ENCODE measurements around the gene PTGES2. TPM values are rescaled to one million over a fixed set of nuclear protein-coding genes. Genes with fewer than 3 reads are reported as not detected.

Gene PTGES2
- total and polyA plus RNA-seq, 9 of the 15 experiments (the other 6 are each of a cell fraction or from before 2014, with no cell fraction given) = 2.4 to 196 (median 90.1) TPM

- peak overlapping the region; percentile 53 for H2AFZ ChIP-seq (ENCODE audit: low read depth, low read length)
- H3K9me3 ChIP-seq (replicated peaks; ENCODE audit: control insufficient read depth, insufficient read depth, low read depth, low read length) = no peaks in the 10 kb centered on the region
- no peaks in the 10 kb centered on the region for H3K27me3 ChIP-seq (ENCODE audit: control insufficient read depth in 2 of 2, insufficient read depth in 2 of 2, low read length in 2 of 2)
- peak overlapping the region; percentile 21; the same call in 2 of the 3 replicates for H3K27ac ChIP-seq (ENCODE audit: extremely low read depth, low read depth, low read length)
- H3K4me3 ChIP-seq = no peak overlapping the region
- peak overlapping the region; percentile 41 for H3K4me2 ChIP-seq (ENCODE audit: insufficient read depth, low read length)
- H3K4me1 ChIP-seq (replicated peaks in 1 of 2; ENCODE audit: control insufficient read depth in 2 of 2, insufficient read depth in 2 of 2, low read length in 2 of 2) = peaks cover 17 to 39% of the 10 kb centered on the region in 2 experiments
- CTCF ChIA-PET (ENCODE audit: low intra/inter-chr PET ratio) = interaction anchor here (0.8 kb wide), 1 partner anchor 19 kb away, joined by 3 read pairs; no protein-coding TSS in a partner anchor
- in situ Hi-C loops (cut with MboI) (no loop called here), intact Hi-C loops (cut with micrococcal nuclease) (no loop called here)
- H3K79me2 ChIP-seq (ENCODE audit: control insufficient read depth, insufficient read depth, low read length) = no peaks in the 10 kb centered on the region
- FAIRE-seq = peak; percentile 48
- H3K9me1 ChIP-seq (ENCODE audit: control insufficient read depth, insufficient read depth, low read length) = no peaks in the 10 kb centered on the region
- peak; percentile 21 for ATAC-seq
- BruUV-seq (replicated peaks) = no TSS peak
- no peaks in the 10 kb centered on the region for H3K36me3 ChIP-seq (ENCODE audit: control insufficient read depth, insufficient read depth, low read length)
- peak overlapping the region in 1 of 2 experiments; percentile 46; a peak in 3 of 4 replicates for H3K9ac ChIP-seq (ENCODE audit: insufficient read depth in 1 of 2, low read depth in 2 of 2, low read length in 2 of 2)
- 31% methylated on average over 7 of the region's 8 CpGs for WGBS (ENCODE audit: insufficient coverage, low coverage, missing lambda C conversion rate)
- POLR2A ChIA-PET = interaction anchor here (0.6 to 1.5 kb wide), 4 partner anchors 9 to 960 kb away, joined by 3 to 4 read pairs (median 4); no protein-coding TSS in a partner anchor
- DNase-seq (ENCODE audit: extremely low read depth in 1 of 4, low spot score in 3 of 4) = peak in 3 of 4 experiments; percentile 41 to 49 (median 47)
- H4K20me1 ChIP-seq (replicated peaks; ENCODE audit: control insufficient read depth, insufficient read depth, low read length) = no peaks in the 10 kb centered on the region
- TF ChIP-seq TCF3 (CRISPR knock-in tag; IDR thresholded peaks at IDR 0.05) (peak; percentile 57), ZNF354B (CRISPR knock-in tag; IDR thresholded peaks at IDR 0.05) (no peak), MED1 (CRISPR knock-in tag; IDR thresholded peaks at IDR 0.05; ENCODE audit: borderline replicate concordance) (no peak), ZNF766 (CRISPR knock-in tag; conservative IDR thresholded peaks at IDR 0.05) (no peak), MTA2 (IDR thresholded peaks at IDR 0.05; ENCODE audit: low read depth) (peak; percentile 43; the same call in 1 of the 2 replicates), XRCC5 (IDR thresholded peaks at IDR 0.05; ENCODE audit: low read depth, low read length) (no peak), PTBP1 (IDR thresholded peaks at IDR 0.05; ENCODE audit: low read depth, low read length) (no peak), ZNF644 (tag; IDR thresholded peaks at IDR 0.05; ENCODE audit: low read depth) (no peak), TFAM (CRISPR knock-in tag; conservative IDR thresholded peaks at IDR 0.05) (no peak), NFIC (IDR thresholded peaks at IDR 0.05) (0 out of 2 replicates have a peak, but pooled peaks have one; percentile 3), NR2F6 (CRISPR knock-in tag; IDR thresholded peaks at IDR 0.05) (no peak), SREBF1 (IDR thresholded peaks at IDR 0.05; ENCODE audit: borderline replicate concordance, low read depth, low read length) (no peak), XRCC3 (IDR thresholded peaks at IDR 0.05) (no peak), KAT7 (CRISPR knock-in tag; IDR thresholded peaks at IDR 0.05; ENCODE audit: borderline replicate concordance) (no peak), BRD9 (IDR thresholded peaks at IDR 0.05; ENCODE audit: low read depth, partially characterized antibody) (no peak), ZBTB8A (IDR thresholded peaks at IDR 0.05; ENCODE audit: partially characterized antibody) (no peak), SMAD1 (IDR thresholded peaks at IDR 0.05; ENCODE audit: low read depth, low read length, partially characterized antibody) (no peak), PRMT5 (CRISPR knock-in tag; IDR thresholded peaks at IDR 0.05) (no peak), SUPT5H (IDR thresholded peaks at IDR 0.05) (no peak), GABPB2 (CRISPR knock-in tag; conservative IDR thresholded peaks at IDR 0.05) (no peak)
- TF ChIP-seq, protein P1, sequence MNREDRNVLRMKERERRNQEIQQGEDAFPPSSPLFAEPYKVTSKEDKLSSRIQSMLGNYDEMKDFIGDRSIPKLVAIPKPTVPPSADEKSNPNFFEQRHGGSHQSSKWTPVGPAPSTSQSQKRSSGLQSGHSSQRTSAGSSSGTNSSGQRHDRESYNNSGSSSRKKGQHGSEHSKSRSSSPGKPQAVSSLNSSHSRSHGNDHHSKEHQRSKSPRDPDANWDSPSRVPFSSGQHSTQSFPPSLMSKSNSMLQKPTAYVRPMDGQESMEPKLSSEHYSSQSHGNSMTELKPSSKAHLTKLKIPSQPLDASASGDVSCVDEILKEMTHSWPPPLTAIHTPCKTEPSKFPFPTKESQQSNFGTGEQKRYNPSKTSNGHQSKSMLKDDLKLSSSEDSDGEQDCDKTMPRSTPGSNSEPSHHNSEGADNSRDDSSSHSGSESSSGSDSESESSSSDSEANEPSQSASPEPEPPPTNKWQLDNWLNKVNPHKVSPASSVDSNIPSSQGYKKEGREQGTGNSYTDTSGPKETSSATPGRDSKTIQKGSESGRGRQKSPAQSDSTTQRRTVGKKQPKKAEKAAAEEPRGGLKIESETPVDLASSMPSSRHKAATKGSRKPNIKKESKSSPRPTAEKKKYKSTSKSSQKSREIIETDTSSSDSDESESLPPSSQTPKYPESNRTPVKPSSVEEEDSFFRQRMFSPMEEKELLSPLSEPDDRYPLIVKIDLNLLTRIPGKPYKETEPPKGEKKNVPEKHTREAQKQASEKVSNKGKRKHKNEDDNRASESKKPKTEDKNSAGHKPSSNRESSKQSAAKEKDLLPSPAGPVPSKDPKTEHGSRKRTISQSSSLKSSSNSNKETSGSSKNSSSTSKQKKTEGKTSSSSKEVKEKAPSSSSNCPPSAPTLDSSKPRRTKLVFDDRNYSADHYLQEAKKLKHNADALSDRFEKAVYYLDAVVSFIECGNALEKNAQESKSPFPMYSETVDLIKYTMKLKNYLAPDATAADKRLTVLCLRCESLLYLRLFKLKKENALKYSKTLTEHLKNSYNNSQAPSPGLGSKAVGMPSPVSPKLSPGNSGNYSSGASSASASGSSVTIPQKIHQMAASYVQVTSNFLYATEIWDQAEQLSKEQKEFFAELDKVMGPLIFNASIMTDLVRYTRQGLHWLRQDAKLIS (CRISPR knock-in tag; IDR thresholded peaks at IDR 0.05) = no peak
Observed at GRCh38 chr9:128143525-128144238, 16.2 kb upstream of the PTGES2 start.
